RWPE2 (cell line): ENCODE data around the gene MYBPC2.
"Not testable (repeated sequence)": the region's sequence is repeated elsewhere in the genome, so short reads cannot be mapped to it uniquely, and the experiment has no call there.

Experiments used
- ATAC-seq: fragments of 200-7000 bp; cut with Tn5 transposase; 3 replicates; pipeline ENCODE4 v1.9.1; 2021; ENCODE audit warnings: low read depth
- DNase-seq: peaks from one replicate; pipeline ENCODE4 v3.0.0-alpha.2; 2020; ENCODE audit warnings: low spot score
- H3K27ac ChIP-seq: fragments of 450-650 bp; 2 replicates; pipeline ENCODE4 v1.5.1; 2017; ENCODE audit warnings: mild to moderate bottlenecking; ENCODE audit not compliant: poor library complexity, severe bottlenecking
- H3K27me3 ChIP-seq: fragments of 250-450 bp; sonication (Bioruptor Pico); 2 replicates; pipeline ENCODE4 v1.5.1; 2021; ENCODE audit warnings: mild to moderate bottlenecking, moderate library complexity; ENCODE audit not compliant: insufficient read depth, poor library complexity, severe bottlenecking
- H3K36me3 ChIP-seq: fragments of 250-450 bp; sonication (Bioruptor Pico); 2 replicates; pipeline ENCODE4 v1.5.1; 2020; ENCODE audit warnings: low read depth, mild to moderate bottlenecking, moderate library complexity
- H3K4me1 ChIP-seq: fragments of 250-450 bp; sonication (Bioruptor Pico); 2 replicates; pipeline ENCODE4 v1.5.1; 2021; ENCODE audit warnings: mild to moderate bottlenecking, moderate library complexity; ENCODE audit not compliant: insufficient read depth, poor library complexity, severe bottlenecking
- H3K4me3 ChIP-seq: fragments of 250-450 bp; sonication (Bioruptor Pico); 2 replicates; pipeline ENCODE4 v1.5.1; 2021; ENCODE audit warnings: mild to moderate bottlenecking, moderate library complexity; ENCODE audit not compliant: severe bottlenecking
- H3K9me3 ChIP-seq: fragments of 250-450 bp; sonication (Bioruptor Pico); 2 replicates; pipeline ENCODE4 v1.5.1; 2021; ENCODE audit warnings: mild to moderate bottlenecking, moderate library complexity; ENCODE audit not compliant: severe bottlenecking
- CTCF ChIP-seq: fragments of 450-650 bp; IDR thresholded peaks from one replicate; pipeline ENCODE4 v1.5.1; 2017; ENCODE audit warnings: mild to moderate bottlenecking, moderate library complexity; ENCODE audit not compliant: poor library complexity, severe bottlenecking

The MYBPC2 gene

GRCh38 chr19:50467566-50467965 lies 34.9 kb downstream of the MYBPC2 start:
- Histone ChIP-seq H3K4me1 (no peaks in the 10 kb centered on the region), H3K27ac (no peak overlapping the region), H3K36me3 (no peaks in the 10 kb centered on the region), H3K9me3 (no peaks in the 10 kb centered on the region), H3K27me3 (no peaks in the 10 kb centered on the region), H3K4me3 (no peak overlapping the region)
- TF ChIP-seq CTCF, result no peak
- DNase-seq, result no peak
- no peak for ATAC-seq

GRCh38 chr19:50468818-50469217 lies 36.1 kb downstream of the MYBPC2 start:
- H3K4me3 ChIP-seq, result no peak overlapping the region
- H3K4me1 ChIP-seq, result no peaks in the 10 kb centered on the region
- ATAC-seq, result no peak
- no peaks in the 10 kb centered on the region for H3K27me3 ChIP-seq
- DNase-seq, result no peak
- TF ChIP-seq CTCF, result no peak
- no peak overlapping the region for H3K27ac ChIP-seq
- no peaks in the 10 kb centered on the region for H3K9me3 ChIP-seq
- H3K36me3 ChIP-seq, result no peaks in the 10 kb centered on the region

- H3K4me1 ChIP-seq, H3K4me3 ChIP-seq, ATAC-seq, DNase-seq, H3K9me3 ChIP-seq, H3K27ac ChIP-seq, H3K27me3 ChIP-seq, H3K36me3 ChIP-seq: not testable (repeated sequence)
Measured at GRCh38 chr19:50473336-50473735, 40.6 kb downstream of the MYBPC2 start.

GRCh38 chr19:50475101-50475568 lies 42.4 kb downstream of the MYBPC2 start:
- peaks cover 14% of the 10 kb centered on the region for H3K36me3 ChIP-seq
- no peaks in the 10 kb centered on the region for H3K9me3 ChIP-seq
- H3K4me1 ChIP-seq, result no peaks in the 10 kb centered on the region
- no peak overlapping the region for H3K4me3 ChIP-seq
- ATAC-seq (no peak), DNase-seq (no peak)
- no peak overlapping the region for H3K27ac ChIP-seq
- TF ChIP-seq CTCF, result no peak
- H3K27me3 ChIP-seq, result no peaks in the 10 kb centered on the region

- no peaks in the 10 kb centered on the region for H3K9me3 ChIP-seq
- no peaks in the 10 kb centered on the region for H3K27me3 ChIP-seq
- no peak overlapping the region for H3K27ac ChIP-seq
- no peaks in the 10 kb centered on the region for H3K4me1 ChIP-seq
- H3K4me3 ChIP-seq, result no peak overlapping the region
- ATAC-seq (no peak), DNase-seq (no peak)
- TF ChIP-seq CTCF, result no peak
- peaks cover 14% of the 10 kb centered on the region for H3K36me3 ChIP-seq
Measured at GRCh38 chr19:50475736-50476223, 43.1 kb downstream of the MYBPC2 start.
